HepG2 (cell line): ENCODE data around the gene HNRNPH2. TPM values are rescaled to one million over a fixed set of nuclear protein-coding genes. Genes with fewer than 3 reads are reported as not detected.

Experiments
- ATAD3A ChIP-seq: sonication (generic); formaldehyde crosslinking; IDR thresholded peaks from 2 replicates; pipeline ENCODE4 v1.4.0; 2020; ENCODE audit warnings: missing genetic modification reagents
- DMTF1 ChIP-seq: sonication (generic); formaldehyde crosslinking; IDR thresholded peaks from 2 replicates; pipeline ENCODE4 v1.4.0; 2020; ENCODE audit warnings: mild to moderate bottlenecking, missing genetic modification reagents
- GABPA ChIP-seq, 2 experiments: IDR thresholded peaks; 2 replicates each; pipeline ENCODE4 v1.6.1; 2011 to 2016; ENCODE audit warnings: low read depth in 2 of 2, low read length in 1 of 2, missing biosample characterization in 1 of 2, missing genetic modification characterization in 1 of 2
- HIC2 ChIP-seq: sonication (generic); formaldehyde crosslinking; IDR thresholded peaks from 2 replicates; pipeline ENCODE4 v1.9.0; 2022; ENCODE audit warnings: low read depth, missing genetic modification reagents
- IRF9 ChIP-seq: sonication (generic); formaldehyde crosslinking; IDR thresholded peaks from 2 replicates; pipeline ENCODE4 v1.8.0; 2022; ENCODE audit warnings: missing genetic modification reagents, mild to moderate bottlenecking, borderline replicate concordance
- JARID2 ChIP-seq: sonication (generic); formaldehyde crosslinking; IDR thresholded peaks from 2 replicates; pipeline ENCODE4 v1.8.1; 2023; ENCODE audit warnings: missing genetic modification reagents, inconsistent platforms; ENCODE audit not compliant: insufficient replicate concordance
- KAT7 ChIP-seq: IDR thresholded peaks from 2 replicates; pipeline ENCODE4 v1.6.1; 2018; ENCODE audit warnings: borderline replicate concordance, missing compliant biosample characterization
- POGZ ChIP-seq: sonication (generic); formaldehyde crosslinking; IDR thresholded peaks from 2 replicates; pipeline ENCODE4 v1.4.0; 2020; ENCODE audit warnings: mild to moderate bottlenecking, missing genetic modification reagents
- RXRA ChIP-seq: sonication (generic); formaldehyde crosslinking; IDR thresholded peaks from 2 replicates; pipeline ENCODE4 v1.5.1; 2020; ENCODE audit warnings: missing genetic modification reagents
- SMAD3 ChIP-seq: sonication (generic); formaldehyde crosslinking; IDR thresholded peaks from 2 replicates; pipeline ENCODE4 v1.4.0; 2020; ENCODE audit warnings: missing genetic modification reagents
- TMF1 ChIP-seq: sonication (generic); formaldehyde crosslinking; IDR thresholded peaks from 2 replicates; pipeline ENCODE4 v1.8.1; 2022; ENCODE audit warnings: low read depth, missing genetic modification reagents
- ZNF512B ChIP-seq: sonication (generic); formaldehyde crosslinking; IDR thresholded peaks from 2 replicates; pipeline ENCODE4 v1.5.1; 2020; ENCODE audit warnings: missing genetic modification reagents, mild to moderate bottlenecking, borderline replicate concordance
- ZNF574 ChIP-seq: sonication (generic); formaldehyde crosslinking; IDR thresholded peaks from 2 replicates; pipeline ENCODE4 v1.4.0; 2020; ENCODE audit warnings: missing genetic modification reagents
- ZNF782 ChIP-seq: sonication (generic); formaldehyde crosslinking; IDR thresholded peaks from 2 replicates; pipeline ENCODE4 v1.4.0; 2020; ENCODE audit warnings: missing genetic modification reagents, mild to moderate bottlenecking, borderline replicate concordance
- polyA plus RNA-seq, 8 experiments: library from polyadenylated mRNA; depleted of rRNA in 3 of 8; stranded (reverse) in 7 of 8; unstranded in 1 of 8; fragments of >200 nt; fragmentation: Illumina TruSeq in 4 of 8; extraction: Trizol in 4 of 8; gene quantifications; 2 replicates each; pipeline versions ENCODE4 v1.2.1 to v1.2.3, GENCODE V29; 2011 to 2016; ENCODE audit warnings: low read depth in 4 of 8, missing spikeins in 1 of 8, mixed read lengths in 1 of 8; ENCODE audit not compliant: insufficient read depth in 1 of 8
- total RNA-seq, 5 experiments: library from RNA; depleted of rRNA; stranded (reverse); fragments of >200 nt; fragmentation: Illumina TruSeq; extraction: Trizol; gene quantifications; 2 replicates each; pipeline ENCODE4 v1.2.3, GENCODE V29; 2016; ENCODE audit warnings: low read depth in 1 of 5
- TF ChIP-seq, protein P1 (sequence below): sonication (generic); formaldehyde crosslinking; conservative IDR thresholded peaks from 2 replicates; pipeline ENCODE4 v1.8.0; 2022; ENCODE audit warnings: low read depth, missing genetic modification reagents

Gene HNRNPH2
- total and polyA plus RNA-seq, 2 of the 13 experiments (the other 11 are each of a cell fraction or from before 2014, with no cell fraction given), result 23.8 to 56.9 TPM

- TF ChIP-seq DMTF1 (CRISPR knock-in tag) (no peak), IRF9 (CRISPR knock-in tag) (no peak), TMF1 (CRISPR knock-in tag) (no peak), POGZ (CRISPR knock-in tag) (peak; percentile 56; the same call in 1 of the 2 replicates), JARID2 (CRISPR knock-in tag) (no peak), SMAD3 (CRISPR knock-in tag) (no peak), HIC2 (CRISPR knock-in tag) (no peak), ATAD3A (CRISPR knock-in tag) (no peak), ZNF782 (CRISPR knock-in tag) (no peak), GABPA (IDR thresholded peaks at IDR 0.05; ENCODE audit: low read depth, low read length) (no peak), GABPA (CRISPR knock-in tag; IDR thresholded peaks at IDR 0.05; ENCODE audit: low read depth) (peak; percentile 60), RXRA (CRISPR knock-in tag) (no peak), ZNF574 (CRISPR knock-in tag) (0 out of 2 replicates have a peak, but pooled peaks have one; percentile 45), ZNF512B (CRISPR knock-in tag) (no peak), KAT7 (CRISPR knock-in tag) (no peak)
- TF ChIP-seq, protein P1, sequence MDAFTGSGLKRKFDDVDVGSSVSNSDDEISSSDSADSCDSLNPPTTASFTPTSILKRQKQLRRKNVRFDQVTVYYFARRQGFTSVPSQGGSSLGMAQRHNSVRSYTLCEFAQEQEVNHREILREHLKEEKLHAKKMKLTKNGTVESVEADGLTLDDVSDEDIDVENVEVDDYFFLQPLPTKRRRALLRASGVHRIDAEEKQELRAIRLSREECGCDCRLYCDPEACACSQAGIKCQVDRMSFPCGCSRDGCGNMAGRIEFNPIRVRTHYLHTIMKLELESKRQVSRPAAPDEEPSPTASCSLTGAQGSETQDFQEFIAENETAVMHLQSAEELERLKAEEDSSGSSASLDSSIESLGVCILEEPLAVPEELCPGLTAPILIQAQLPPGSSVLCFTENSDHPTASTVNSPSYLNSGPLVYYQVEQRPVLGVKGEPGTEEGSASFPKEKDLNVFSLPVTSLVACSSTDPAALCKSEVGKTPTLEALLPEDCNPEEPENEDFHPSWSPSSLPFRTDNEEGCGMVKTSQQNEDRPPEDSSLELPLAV (CRISPR knock-in tag), result no peak
These were observed at the start of gene HNRNPH2, which contains the start of gene GLA (continued) for GRCh38 chrX:101407748-101408531.
